Nephron progenitor cell (in vitro differentiated cells): ENCODE results near the gene TACR2.

Experiments
- DNase-seq: peaks from one replicate; pipeline ENCODE4 v3.0.0; 2021
- H3K27ac Mint-ChIP-seq: 2 replicates; pipeline ENCODE4 v1.8.0; 2021; ENCODE audit warnings: mild to moderate bottlenecking, moderate library complexity, mixed read lengths
- H3K27me3 Mint-ChIP-seq: 2 replicates; pipeline ENCODE4 v1.8.0; 2021; ENCODE audit warnings: mild to moderate bottlenecking, low read depth, mixed read lengths; ENCODE audit not compliant: poor library complexity
- H3K36me3 Mint-ChIP-seq: 2 replicates; pipeline ENCODE4 v1.8.0; 2021; ENCODE audit warnings: low read depth, mixed read lengths
- H3K4me1 Mint-ChIP-seq: 2 replicates; pipeline ENCODE4 v1.8.0; 2021; ENCODE audit warnings: mixed read lengths
- H3K4me3 Mint-ChIP-seq: 2 replicates; pipeline ENCODE4 v1.8.0; 2021; ENCODE audit warnings: mild to moderate bottlenecking, moderate library complexity, mixed read lengths
- H3K9me3 Mint-ChIP-seq: 2 replicates; pipeline ENCODE4 v1.8.0; 2021; ENCODE audit warnings: mild to moderate bottlenecking, moderate library complexity, mixed read lengths
- CTCF ChIP-seq: fragments of 200-600 bp; sonication (generic); IDR thresholded peaks from 2 replicates; pipeline ENCODE4 v1.5.0; 2021; ENCODE audit warnings: antibody characterized with exemption

The TACR2 gene

GRCh38 chr10:69384320-69384719 lies 32.4 kb downstream of the TACR2 start:
- Mint-ChIP-seq H3K27me3 (no peaks in the 10 kb centered on the region), H3K36me3 (peaks cover 63% of the 10 kb centered on the region), H3K4me3 (no peak overlapping the region), H3K4me1 (peaks cover 18% of the 10 kb centered on the region), H3K27ac (no peak overlapping the region), H3K9me3 (no peaks in the 10 kb centered on the region)
- no peak for DNase-seq
- TF ChIP-seq CTCF = no peak

GRCh38 chr10:69383558-69383957 lies 33.2 kb downstream of the TACR2 start:
- Mint-ChIP-seq H3K4me1 (peaks cover 18% of the 10 kb centered on the region), H3K27ac (no peak overlapping the region), H3K4me3 (no peak overlapping the region), H3K9me3 (no peaks in the 10 kb centered on the region), H3K36me3 (peaks cover 61% of the 10 kb centered on the region), H3K27me3 (no peaks in the 10 kb centered on the region)
- DNase-seq = no peak
- TF ChIP-seq CTCF = no peak

- H3K9me3 Mint-ChIP-seq = no peaks in the 10 kb centered on the region
- no peak for DNase-seq
- peaks cover 18% of the 10 kb centered on the region for H3K4me1 Mint-ChIP-seq
- no peak for TF ChIP-seq CTCF
- peak overlapping the region; percentile 80 for H3K27ac Mint-ChIP-seq
- H3K27me3 Mint-ChIP-seq = no peaks in the 10 kb centered on the region
- H3K4me3 Mint-ChIP-seq = no peak overlapping the region
- H3K36me3 Mint-ChIP-seq = peaks cover 60% of the 10 kb centered on the region
These were observed 34.2 kb downstream of the TACR2 start for GRCh38 chr10:69382382-69383117.

- TF ChIP-seq CTCF = no peak
These were observed 36.9 kb downstream of the TACR2 start for GRCh38 chr10:69379800-69380199.

GRCh38 chr10:69377933-69378332 lies 38.8 kb downstream of the TACR2 start:
- peaks cover 34% of the 10 kb centered on the region for H3K4me1 Mint-ChIP-seq
- peak overlapping the region; percentile 67 for H3K27ac Mint-ChIP-seq
- no peak for DNase-seq
- H3K27me3 Mint-ChIP-seq = no peaks in the 10 kb centered on the region
- no peak overlapping the region for H3K4me3 Mint-ChIP-seq
- H3K36me3 Mint-ChIP-seq = peaks cover 40% of the 10 kb centered on the region
- TF ChIP-seq CTCF = no peak
- no peaks in the 10 kb centered on the region for H3K9me3 Mint-ChIP-seq

More at GRCh38 chr10:69379800-69380199, 36.9 kb downstream of the TACR2 start:
- no peak for DNase-seq
- no peaks in the 10 kb centered on the region for H3K9me3 Mint-ChIP-seq
- peaks cover 54% of the 10 kb centered on the region for H3K36me3 Mint-ChIP-seq
- H3K4me3 Mint-ChIP-seq = no peak overlapping the region
- H3K4me1 Mint-ChIP-seq = peaks cover 43% of the 10 kb centered on the region
- H3K27ac Mint-ChIP-seq = no peak overlapping the region
- no peaks in the 10 kb centered on the region for H3K27me3 Mint-ChIP-seq

- Mint-ChIP-seq H3K4me3 (no peak overlapping the region), H3K36me3 (peaks cover 34% of the 10 kb centered on the region), H3K9me3 (no peaks in the 10 kb centered on the region), H3K27ac (no peak overlapping the region), H3K27me3 (no peaks in the 10 kb centered on the region), H3K4me1 (peaks cover 29% of the 10 kb centered on the region)
- TF ChIP-seq CTCF = no peak
- no peak for DNase-seq
These were observed 39.5 kb downstream of the TACR2 start for GRCh38 chr10:69377191-69377590.
